Activated T-cell treated with anti-CD3 and anti-CD28 coated beads for 1 hour (primary cell): ENCODE data around the gene KATNB1.
"Not testable (repeated sequence)": the region's sequence is repeated elsewhere in the genome, so short reads cannot be mapped to it uniquely, and the experiment has no call there.

Experiments used
- DNase-seq: peaks from one replicate; pipeline ENCODE4 v3.0.0-alpha.2; 2020; ENCODE audit warnings: low read depth

The KATNB1 gene

GRCh38 chr16:57743886-57744641 is 8.5 kb downstream of the KATNB1 start:
- DNase-seq = no peak

- no peak for DNase-seq
Measured at GRCh38 chr16:57744642-57744903, 9.0 kb downstream of the KATNB1 start.

- DNase-seq = no peak
Measured at GRCh38 chr16:57745768-57746167, 10.2 kb downstream of the KATNB1 start.

- DNase-seq = not testable (repeated sequence)
Measured at GRCh38 chr16:57746316-57746715, 10.7 kb downstream of the KATNB1 start.

- no peak for DNase-seq
Measured at GRCh38 chr16:57747091-57747490, 11.5 kb downstream of the KATNB1 start.

- DNase-seq = no peak
Measured at GRCh38 chr16:57747496-57747895, 11.9 kb downstream of the KATNB1 start.

GRCh38 chr16:57747996-57748395 is 12.4 kb downstream of the KATNB1 start:
- DNase-seq = no peak

- no peak for DNase-seq
Measured at GRCh38 chr16:57748596-57748995, 13.0 kb downstream of the KATNB1 start.

- no peak for DNase-seq
Measured at GRCh38 chr16:57749101-57749692, 13.6 kb downstream of the KATNB1 start.

- no peak for DNase-seq
Measured at GRCh38 chr16:57749856-57750452, 14.4 kb downstream of the KATNB1 start.

GRCh38 chr16:57750796-57751538 is 15.4 kb downstream of the KATNB1 start:
- no peak for DNase-seq

- no peak for DNase-seq
Measured at GRCh38 chr16:57751539-57752202, 16.1 kb downstream of the KATNB1 start.

- no peak for DNase-seq
Measured at GRCh38 chr16:57752203-57752580, 16.6 kb downstream of the KATNB1 start.

GRCh38 chr16:57752581-57753447 is 17.2 kb downstream of the KATNB1 start:
- no peak for DNase-seq

- DNase-seq = no peak
Measured at GRCh38 chr16:57753448-57754353, 18.1 kb downstream of the KATNB1 start.

- no peak for DNase-seq
Measured at GRCh38 chr16:57754354-57755060, 18.9 kb downstream of the KATNB1 start.

GRCh38 chr16:57755061-57755684 is 19.6 kb downstream of the KATNB1 start:
- DNase-seq = no peak

GRCh38 chr16:57755726-57756423 is 20.3 kb downstream of the KATNB1 start:
- no peak for DNase-seq
